ENCODE data around the gene MCF2L2. TPM values are rescaled to one million over a fixed set of nuclear protein-coding genes. Genes with fewer than 3 reads are reported as not detected.
A peak's percentile ranks its signal among the peaks of the same experiment; 100 is the strongest.

The MCF2L2 gene
- total and polyA plus RNA-seq, 2 donors (not counting 1 experiment from before 2014, with no cell fraction given), result 0.03 to 1.6 TPM

GRCh38 chr3:183253528-183254486 lies 174.6 kb downstream of the MCF2L2 start:
- Histone ChIP-seq H3K27ac (ENCODE audit: low read length in 2 of 2) (no peak overlapping the region), H3K9ac (ENCODE audit: low read length) (peak overlapping the region; percentile 74), H3K36me3 (replicated peaks in 1 of 2; ENCODE audit: control extremely low read depth in 1 of 2, control insufficient read depth in 1 of 2, extremely low read depth in 1 of 2, insufficient read depth in 2 of 2, low read length in 1 of 2) (no peaks in the 10 kb centered on the region), H3K9me3 (ENCODE audit: control extremely low read depth in 1 of 3, control insufficient read depth in 2 of 3, insufficient read depth in 1 of 3, low read length in 2 of 3) (peaks cover 0 to 3% (median 0%) of the 10 kb centered on the region in 3 donors), H4K20me1 (ENCODE audit: control insufficient read depth, insufficient read depth, low read length, poor library complexity, severe bottlenecking) (no peaks in the 10 kb centered on the region), H3K27me3 (replicated peaks in 1 of 4; ENCODE audit: control extremely low read depth in 1 of 4, control insufficient read depth in 3 of 4, insufficient read depth in 4 of 4, low read length in 3 of 4) (peaks cover 0 to 55% (median 42%) of the 10 kb centered on the region in 4 experiments), H3K79me2 (ENCODE audit: control insufficient read depth, insufficient read depth, low read length) (no peaks in the 10 kb centered on the region), H3K4me1 (ENCODE audit: control insufficient read depth in 2 of 2, insufficient read depth in 2 of 2, low read length in 2 of 2) (peaks cover 12 to 18% of the 10 kb centered on the region in 2 donors), H2AFZ (ENCODE audit: insufficient read depth, low read depth, low read length, poor library complexity, severe bottlenecking) (peak overlapping the region; percentile 65), H3K4me2 (replicated peaks; ENCODE audit: low read depth, low read length, poor library complexity, severe bottlenecking) (peak overlapping the region; percentile 97), H3K4me3 (ENCODE audit: control extremely low read depth in 1 of 5, extremely low read depth in 1 of 5, insufficient read depth in 1 of 5, low read depth in 2 of 5, low read length in 4 of 5) (peak overlapping the region; percentile 38 to 69 (median 53))
- ChIA-PET CTCF (interaction anchor here (1.0 kb wide), 1 partner anchor 129 kb away, joined by 3 read pairs; no protein-coding TSS in a partner anchor), POLR2A (interaction anchor here (0.6 kb wide), 1 partner anchor 298 kb away, joined by 7 read pairs; no protein-coding TSS in a partner anchor)
- Mint-ChIP-seq H3K27me3 (peaks cover 52% of the 10 kb centered on the region), H3K4me3 (peak overlapping the region; percentile 80), H3K4me1 (peaks cover 10% of the 10 kb centered on the region), H3K9me3 (ENCODE audit: insufficient read depth) (no peaks in the 10 kb centered on the region), H3K27ac (no peak overlapping the region)
- TF ChIP-seq EZH2 (IDR thresholded peaks at IDR 0.05; ENCODE audit: borderline replicate concordance, insufficient read depth, low read depth, low read length, poor library complexity, severe bottlenecking) (peak; percentile 90), CTCF (IDR thresholded peaks at IDR 0.05) (no peak)
- ATAC-seq (ENCODE audit: low read depth) (peak; percentile 43), DNase-seq (peak; percentile 55)
- intact Hi-C loops (cut with micrococcal nuclease), result loop anchor here (2.0 to 10.0 kb wide), 2 partner anchors 129 kb away; no protein-coding TSS in a partner anchor
- WGBS (ENCODE audit: insufficient coverage), result under 1% methylated on average over 111 of the region's 111 CpGs

All from B cell (primary cell).